HepG2 (cell line): Measurements from ENCODE around the gene UBR3. TPM values are rescaled to one million over a fixed set of nuclear protein-coding genes. Genes with fewer than 3 reads are reported as not detected.

ENCODE experiments used
- ATAC-seq: fragments of 200-7000 bp; cut with Tn5 transposase; 3 replicates; pipeline ENCODE4 v1.9.1; 2020; ENCODE audit warnings: mild to moderate bottlenecking, moderate library complexity
- BruUV-seq: library from RNA; stranded (reverse); fragments of 400-500 nt; replicated peaks from 2 replicates; lab custom pipeline; 2021; lab: Mats Ljungman, UMichigan
- CTCF ChIA-PET: fragments of 300-600 bp; formaldehyde crosslinking; extraction: SDS; loops from one replicate; lab custom pipeline; 2021; ENCODE audit warnings: low total read pairs, inconsistent platforms, low intra/inter-chr PET ratio; lab: Yijun Ruan, JAX
- POLR2A ChIA-PET: fragments of 350-600 bp; sonication (Branson Sonifier 250); formaldehyde crosslinking; loops from one replicate; lab custom pipeline; 2020; ENCODE audit warnings: antibody characterized with exemption, inconsistent platforms; lab: Yijun Ruan, JAX
- DNase-seq: peaks from one replicate; pipeline ENCODE4 v3.0.0-alpha.2; 2015; ENCODE audit warnings: low spot score
- FAIRE-seq: peaks from 3 replicates; lab custom pipeline; 2011; peaks lifted over from hg19 to GRCh38; lab: Jason Lieb, UNC
- H2AFZ ChIP-seq: one replicate; pipeline ENCODE4 v1.6.1; 2011; ENCODE audit warnings: low read length, inconsistent platforms
- H3K27ac ChIP-seq: fragments of 300-600 bp; 3 replicates; pipeline ENCODE4 v1.8.0; 2011; ENCODE audit warnings: mixed run types, mild to moderate bottlenecking, mixed read lengths, low read length, inconsistent platforms; ENCODE audit not compliant: insufficient read depth; ENCODE audit errors: extremely low read length
- H3K27me3 ChIP-seq, 2 experiments: fragments of 200-600 bp in 1 of 2; 2 replicates in 1 of 2; 3 replicates in 1 of 2; pipeline versions ENCODE4 v1.6.0 to v1.8.0; 2011; ENCODE audit warnings: low read length in 2 of 2, mild to moderate bottlenecking in 2 of 2, moderate library complexity in 2 of 2, inconsistent platforms in 1 of 2; ENCODE audit not compliant: insufficient read depth in 2 of 2, control insufficient read depth in 1 of 2
- H3K36me3 ChIP-seq, 2 experiments: fragments of 200-600 bp in 1 of 2; replicated peaks in 1 of 2; 2 replicates in 1 of 2; 3 replicates in 1 of 2; pipeline versions ENCODE4 v1.5.1 to v1.8.0; 2011; ENCODE audit warnings: low read length in 2 of 2, inconsistent platforms in 1 of 2; ENCODE audit not compliant: insufficient read depth in 2 of 2, control insufficient read depth in 1 of 2
- H3K4me1 ChIP-seq: 2 replicates; pipeline ENCODE4 v1.5.1; 2012; ENCODE audit warnings: low read length, inconsistent platforms; ENCODE audit not compliant: insufficient read depth
- H3K4me2 ChIP-seq: 2 replicates; pipeline ENCODE4 v1.6.0; 2011; ENCODE audit warnings: low read depth, low read length, inconsistent platforms
- H3K4me3 ChIP-seq, 3 experiments: fragments of 200-600 bp in 1 of 3; sonication (generic), shearing (Covaris generic) in 1 of 3; replicated peaks in 1 of 3; 2 replicates each; pipeline ENCODE4 v1.5.1; 2011 to 2016; ENCODE audit warnings: low read length in 3 of 3, inconsistent platforms in 2 of 3, low read depth in 2 of 3, mild to moderate bottlenecking in 2 of 3, control low read depth in 1 of 3, mixed read lengths in 1 of 3; ENCODE audit not compliant: insufficient read depth in 1 of 3
- H3K79me2 ChIP-seq: one replicate; pipeline ENCODE4 v1.6.1; 2011; ENCODE audit warnings: low read length, inconsistent platforms; ENCODE audit not compliant: insufficient read depth
- H3K9ac ChIP-seq: 2 replicates; pipeline ENCODE4 v1.6.0; 2011; ENCODE audit warnings: mild to moderate bottlenecking, low read depth, low read length, inconsistent platforms; ENCODE audit not compliant: insufficient read depth
- H3K9me3 ChIP-seq: 2 replicates; pipeline ENCODE4 v1.5.1; 2012; ENCODE audit warnings: mild to moderate bottlenecking, low read length
- H4K20me1 ChIP-seq: 2 replicates; pipeline ENCODE4 v1.6.0; 2011; ENCODE audit warnings: inconsistent platforms, mild to moderate bottlenecking, low read length, moderate library complexity; ENCODE audit not compliant: insufficient read depth
- EEA1 ChIP-seq: sonication (generic); formaldehyde crosslinking; IDR thresholded peaks from 2 replicates; pipeline ENCODE4 v1.5.1; 2020; ENCODE audit warnings: mild to moderate bottlenecking, missing genetic modification reagents, borderline replicate concordance
- GPN1 ChIP-seq: sonication (generic); formaldehyde crosslinking; IDR thresholded peaks from 2 replicates; pipeline ENCODE4 v1.5.1; 2020; ENCODE audit warnings: missing genetic modification reagents, borderline replicate concordance
- NFE2L1 ChIP-seq: sonication (generic); formaldehyde crosslinking; IDR thresholded peaks from 2 replicates; pipeline ENCODE4 v1.4.0; 2020; ENCODE audit warnings: missing genetic modification reagents, mild to moderate bottlenecking, borderline replicate concordance
- NFRKB ChIP-seq: fragments of 450-650 bp; IDR thresholded peaks from 2 replicates; pipeline ENCODE4 v1.6.1; 2017
- SRF ChIP-seq: IDR thresholded peaks from 2 replicates; pipeline ENCODE4 v1.6.1; 2011; ENCODE audit warnings: mild to moderate bottlenecking, low read depth, low read length, moderate library complexity
- STAG1 ChIP-seq: sonication (generic); formaldehyde crosslinking; IDR thresholded peaks from 2 replicates; pipeline ENCODE4 v1.4.0; 2020; ENCODE audit warnings: missing genetic modification reagents
- ZNF343 ChIP-seq: sonication (generic); formaldehyde crosslinking; IDR thresholded peaks from 2 replicates; pipeline ENCODE4 v1.4.0; 2020; ENCODE audit warnings: mild to moderate bottlenecking, missing genetic modification reagents
- ZNF484 ChIP-seq: sonication (generic); formaldehyde crosslinking; IDR thresholded peaks from 2 replicates; pipeline ENCODE4 v1.5.1; 2020; ENCODE audit warnings: mild to moderate bottlenecking, low read depth, missing genetic modification reagents, borderline replicate concordance
- ZNF530 ChIP-seq: sonication (generic); formaldehyde crosslinking; IDR thresholded peaks from 2 replicates; pipeline ENCODE4 v1.5.0; 2020; ENCODE audit warnings: low read depth, mild to moderate bottlenecking, missing genetic modification reagents
- ZNF670 ChIP-seq: sonication (generic); formaldehyde crosslinking; IDR thresholded peaks from 2 replicates; pipeline ENCODE4 v1.8.0; 2022; ENCODE audit warnings: mild to moderate bottlenecking, missing genetic modification reagents, borderline replicate concordance
- WGBS: methylation state at CpG from one replicate; pipeline ENCODE4 v1.1.6; 2017; ENCODE audit warnings: low lambda C conversion rate; 5-methylcytosine and 5-hydroxymethylcytosine counted together
- in situ Hi-C: cut with HindIII; loops from 2 replicates; pipeline ENCODE4 v1.10.0; 2017; ENCODE audit warnings: low pct_unique_long_range_greater_than_20kb; ENCODE audit not compliant: extremely low pct_ligation_motif_present
- intact Hi-C: fragments of 100-400 bp; cut with micrococcal nuclease; formaldehyde crosslinking; loops from one replicate; pipeline ENCODE4 v1.10.0; 2022; ENCODE audit not compliant: unreplicated experiment
- polyA plus RNA-seq, 8 experiments: library from polyadenylated mRNA; depleted of rRNA in 3 of 8; stranded (reverse) in 7 of 8; unstranded in 1 of 8; fragments of >200 nt; fragmentation: Illumina TruSeq in 4 of 8; extraction: Trizol in 4 of 8; gene quantifications; 2 replicates each; pipeline versions ENCODE4 v1.2.1 to v1.2.3, GENCODE V29; 2011 to 2016; ENCODE audit warnings: low read depth in 4 of 8, missing spikeins in 1 of 8, mixed read lengths in 1 of 8; ENCODE audit not compliant: insufficient read depth in 1 of 8
- total RNA-seq, 5 experiments: library from RNA; depleted of rRNA; stranded (reverse); fragments of >200 nt; fragmentation: Illumina TruSeq; extraction: Trizol; gene quantifications; 2 replicates each; pipeline ENCODE4 v1.2.3, GENCODE V29; 2016; ENCODE audit warnings: low read depth in 1 of 5
- TF ChIP-seq, protein P1 (sequence below): fragments of 450-650 bp; IDR thresholded peaks from 2 replicates; pipeline ENCODE4 v1.6.1; 2017; ENCODE audit warnings: mild to moderate bottlenecking
- TF ChIP-seq, protein P2 (sequence below): sonication (generic); formaldehyde crosslinking; IDR thresholded peaks from 2 replicates; pipeline ENCODE4 v1.4.0; 2020; ENCODE audit warnings: mild to moderate bottlenecking, missing genetic modification reagents
- TF ChIP-seq, protein P3 (sequence below): IDR thresholded peaks from 2 replicates; pipeline ENCODE4 v1.6.1; 2016; ENCODE audit warnings: low read depth
- TF ChIP-seq, protein P4 (sequence below): sonication (generic); formaldehyde crosslinking; IDR thresholded peaks from 2 replicates; pipeline ENCODE4 v1.4.0; 2020; ENCODE audit warnings: mild to moderate bottlenecking, missing genetic modification reagents

Gene UBR3
- total and polyA plus RNA-seq, 2 of the 13 experiments (the other 11 are each of a cell fraction or from before 2014, with no cell fraction given) = 15.1 to 28.0 TPM

DNA sequence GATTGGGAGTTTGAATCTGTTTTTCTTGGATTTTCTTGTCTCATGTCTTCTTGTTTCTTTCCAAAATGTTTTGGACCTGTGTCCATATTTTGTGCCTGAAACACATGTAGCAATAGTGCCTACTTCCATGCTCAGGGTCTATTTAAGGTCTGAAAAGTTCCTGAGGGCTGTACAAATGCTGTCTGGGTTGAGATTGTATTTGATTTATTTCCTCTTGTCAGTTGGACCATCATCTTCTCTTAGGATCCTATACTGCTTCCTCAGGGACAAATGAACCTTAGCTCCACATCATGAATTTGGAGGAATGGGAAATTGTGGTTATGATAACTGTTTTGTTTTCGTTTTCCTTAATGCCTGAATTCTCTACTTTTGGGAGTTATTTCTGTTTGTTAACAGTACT is 59.9 kb downstream of the UBR3 start:
- H3K9ac ChIP-seq = no peak overlapping the region
- H3K4me2 ChIP-seq = no peak overlapping the region
- H3K27ac ChIP-seq = no peak overlapping the region
- no peaks in the 10 kb centered on the region for H4K20me1 ChIP-seq
- in situ Hi-C loops (no loop called here), intact Hi-C loops (no loop called here)
- no peaks in the 10 kb centered on the region for H3K27me3 ChIP-seq
- no peaks in the 10 kb centered on the region for H3K79me2 ChIP-seq
- DNase-seq (no peak), FAIRE-seq (no peak), ATAC-seq (no peak)
- 77% methylated on average over 1 of the region's 1 CpG for WGBS
- ChIA-PET CTCF (no interaction called here), POLR2A (no interaction called here)
- TF ChIP-seq, protein P1, sequence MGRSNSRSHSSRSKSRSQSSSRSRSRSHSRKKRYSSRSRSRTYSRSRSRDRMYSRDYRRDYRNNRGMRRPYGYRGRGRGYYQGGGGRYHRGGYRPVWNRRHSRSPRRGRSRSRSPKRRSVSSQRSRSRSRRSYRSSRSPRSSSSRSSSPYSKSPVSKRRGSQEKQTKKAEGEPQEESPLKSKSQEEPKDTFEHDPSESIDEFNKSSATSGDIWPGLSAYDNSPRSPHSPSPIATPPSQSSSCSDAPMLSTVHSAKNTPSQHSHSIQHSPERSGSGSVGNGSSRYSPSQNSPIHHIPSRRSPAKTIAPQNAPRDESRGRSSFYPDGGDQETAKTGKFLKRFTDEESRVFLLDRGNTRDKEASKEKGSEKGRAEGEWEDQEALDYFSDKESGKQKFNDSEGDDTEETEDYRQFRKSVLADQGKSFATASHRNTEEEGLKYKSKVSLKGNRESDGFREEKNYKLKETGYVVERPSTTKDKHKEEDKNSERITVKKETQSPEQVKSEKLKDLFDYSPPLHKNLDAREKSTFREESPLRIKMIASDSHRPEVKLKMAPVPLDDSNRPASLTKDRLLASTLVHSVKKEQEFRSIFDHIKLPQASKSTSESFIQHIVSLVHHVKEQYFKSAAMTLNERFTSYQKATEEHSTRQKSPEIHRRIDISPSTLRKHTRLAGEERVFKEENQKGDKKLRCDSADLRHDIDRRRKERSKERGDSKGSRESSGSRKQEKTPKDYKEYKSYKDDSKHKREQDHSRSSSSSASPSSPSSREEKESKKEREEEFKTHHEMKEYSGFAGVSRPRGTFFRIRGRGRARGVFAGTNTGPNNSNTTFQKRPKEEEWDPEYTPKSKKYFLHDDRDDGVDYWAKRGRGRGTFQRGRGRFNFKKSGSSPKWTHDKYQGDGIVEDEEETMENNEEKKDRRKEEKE = no peak
- no peak for TF ChIP-seq NFE2L1 (CRISPR knock-in tag)
- TF ChIP-seq ZNF530 = no peak
- no peak for TF ChIP-seq NFRKB
- TF ChIP-seq, protein P2, sequence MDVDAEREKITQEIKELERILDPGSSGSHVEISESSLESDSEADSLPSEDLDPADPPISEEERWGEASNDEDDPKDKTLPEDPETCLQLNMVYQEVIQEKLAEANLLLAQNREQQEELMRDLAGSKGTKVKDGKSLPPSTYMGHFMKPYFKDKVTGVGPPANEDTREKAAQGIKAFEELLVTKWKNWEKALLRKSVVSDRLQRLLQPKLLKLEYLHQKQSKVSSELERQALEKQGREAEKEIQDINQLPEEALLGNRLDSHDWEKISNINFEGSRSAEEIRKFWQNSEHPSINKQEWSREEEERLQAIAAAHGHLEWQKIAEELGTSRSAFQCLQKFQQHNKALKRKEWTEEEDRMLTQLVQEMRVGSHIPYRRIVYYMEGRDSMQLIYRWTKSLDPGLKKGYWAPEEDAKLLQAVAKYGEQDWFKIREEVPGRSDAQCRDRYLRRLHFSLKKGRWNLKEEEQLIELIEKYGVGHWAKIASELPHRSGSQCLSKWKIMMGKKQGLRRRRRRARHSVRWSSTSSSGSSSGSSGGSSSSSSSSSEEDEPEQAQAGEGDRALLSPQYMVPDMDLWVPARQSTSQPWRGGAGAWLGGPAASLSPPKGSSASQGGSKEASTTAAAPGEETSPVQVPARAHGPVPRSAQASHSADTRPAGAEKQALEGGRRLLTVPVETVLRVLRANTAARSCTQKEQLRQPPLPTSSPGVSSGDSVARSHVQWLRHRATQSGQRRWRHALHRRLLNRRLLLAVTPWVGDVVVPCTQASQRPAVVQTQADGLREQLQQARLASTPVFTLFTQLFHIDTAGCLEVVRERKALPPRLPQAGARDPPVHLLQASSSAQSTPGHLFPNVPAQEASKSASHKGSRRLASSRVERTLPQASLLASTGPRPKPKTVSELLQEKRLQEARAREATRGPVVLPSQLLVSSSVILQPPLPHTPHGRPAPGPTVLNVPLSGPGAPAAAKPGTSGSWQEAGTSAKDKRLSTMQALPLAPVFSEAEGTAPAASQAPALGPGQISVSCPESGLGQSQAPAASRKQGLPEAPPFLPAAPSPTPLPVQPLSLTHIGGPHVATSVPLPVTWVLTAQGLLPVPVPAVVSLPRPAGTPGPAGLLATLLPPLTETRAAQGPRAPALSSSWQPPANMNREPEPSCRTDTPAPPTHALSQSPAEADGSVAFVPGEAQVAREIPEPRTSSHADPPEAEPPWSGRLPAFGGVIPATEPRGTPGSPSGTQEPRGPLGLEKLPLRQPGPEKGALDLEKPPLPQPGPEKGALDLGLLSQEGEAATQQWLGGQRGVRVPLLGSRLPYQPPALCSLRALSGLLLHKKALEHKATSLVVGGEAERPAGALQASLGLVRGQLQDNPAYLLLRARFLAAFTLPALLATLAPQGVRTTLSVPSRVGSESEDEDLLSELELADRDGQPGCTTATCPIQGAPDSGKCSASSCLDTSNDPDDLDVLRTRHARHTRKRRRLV (CRISPR knock-in tag) = no peak
- no peak for TF ChIP-seq ZNF484 (CRISPR knock-in tag)
- no peak for TF ChIP-seq ZNF343
- no peak for TF ChIP-seq EEA1 (CRISPR knock-in tag)
- no peak for TF ChIP-seq ZNF670 (CRISPR knock-in tag)
- TF ChIP-seq, protein P3, sequence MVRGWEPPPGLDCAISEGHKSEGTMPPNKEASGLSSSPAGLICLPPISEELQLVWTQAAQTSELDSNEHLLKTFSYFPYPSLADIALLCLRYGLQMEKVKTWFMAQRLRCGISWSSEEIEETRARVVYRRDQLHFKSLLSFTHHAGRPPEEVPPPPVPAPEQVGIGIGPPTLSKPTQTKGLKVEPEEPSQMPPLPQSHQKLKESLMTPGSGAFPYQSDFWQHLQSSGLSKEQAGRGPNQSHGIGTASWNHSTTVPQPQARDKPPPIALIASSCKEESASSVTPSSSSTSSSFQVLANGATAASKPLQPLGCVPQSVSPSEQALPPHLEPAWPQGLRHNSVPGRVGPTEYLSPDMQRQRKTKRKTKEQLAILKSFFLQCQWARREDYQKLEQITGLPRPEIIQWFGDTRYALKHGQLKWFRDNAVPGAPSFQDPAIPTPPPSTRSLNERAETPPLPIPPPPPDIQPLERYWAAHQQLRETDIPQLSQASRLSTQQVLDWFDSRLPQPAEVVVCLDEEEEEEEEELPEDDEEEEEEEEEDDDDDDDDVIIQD = no peak
- TF ChIP-seq GPN1 (CRISPR knock-in tag) = no peak
- no peak for TF ChIP-seq SRF
- TF ChIP-seq STAG1 (CRISPR knock-in tag) = no peak
- TF ChIP-seq, protein P4, sequence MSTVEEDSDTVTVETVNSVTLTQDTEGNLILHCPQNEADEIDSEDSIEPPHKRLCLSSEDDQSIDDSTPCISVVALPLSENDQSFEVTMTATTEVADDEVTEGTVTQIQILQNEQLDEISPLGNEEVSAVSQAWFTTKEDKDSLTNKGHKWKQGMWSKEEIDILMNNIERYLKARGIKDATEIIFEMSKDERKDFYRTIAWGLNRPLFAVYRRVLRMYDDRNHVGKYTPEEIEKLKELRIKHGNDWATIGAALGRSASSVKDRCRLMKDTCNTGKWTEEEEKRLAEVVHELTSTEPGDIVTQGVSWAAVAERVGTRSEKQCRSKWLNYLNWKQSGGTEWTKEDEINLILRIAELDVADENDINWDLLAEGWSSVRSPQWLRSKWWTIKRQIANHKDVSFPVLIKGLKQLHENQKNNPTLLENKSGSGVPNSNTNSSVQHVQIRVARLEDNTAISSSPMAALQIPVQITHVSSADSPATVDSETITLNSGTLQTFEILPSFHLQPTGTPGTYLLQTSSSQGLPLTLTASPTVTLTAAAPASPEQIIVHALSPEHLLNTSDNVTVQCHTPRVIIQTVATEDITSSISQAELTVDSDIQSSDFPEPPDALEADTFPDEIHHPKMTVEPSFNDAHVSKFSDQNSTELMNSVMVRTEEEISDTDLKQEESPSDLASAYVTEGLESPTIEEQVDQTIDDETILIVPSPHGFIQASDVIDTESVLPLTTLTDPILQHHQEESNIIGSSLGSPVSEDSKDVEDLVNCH (CRISPR knock-in tag) = no peak
- H3K4me3 ChIP-seq = no peak overlapping the region
- peaks cover 4 to 15% of the 10 kb centered on the region in 2 experiments; a peak in 3 of 5 replicates for H3K36me3 ChIP-seq
- H3K4me1 ChIP-seq = no peaks in the 10 kb centered on the region
- no TSS peak for BruUV-seq
- H2AFZ ChIP-seq = no peak overlapping the region
- no peaks in the 10 kb centered on the region for H3K9me3 ChIP-seq
